GM12878 (cell line): ENCODE measurements around the gene FLT4. TPM values are rescaled to one million over a fixed set of nuclear protein-coding genes. Genes with fewer than 3 reads are reported as not detected.

Source experiments
- ATAC-seq: fragments of 200-7000 bp; cut with Tn5 transposase; 3 replicates; pipeline ENCODE4 v1.9.1; 2020; ENCODE audit warnings: mild to moderate bottlenecking, moderate library complexity
- BruUV-seq: library from RNA; stranded (reverse); fragments of 400-500 nt; replicated peaks from 2 replicates; lab custom pipeline; 2021; lab: Mats Ljungman, UMichigan
- CTCF ChIA-PET: fragments of 300-600 bp; sonication (Branson Sonifier 250); formaldehyde crosslinking; extraction: SDS; loops from one replicate; lab custom pipeline; 2021; ENCODE audit warnings: inconsistent platforms; lab: Yijun Ruan, JAX
- POLR2A ChIA-PET: fragments of 350-600 bp; formaldehyde crosslinking; extraction: SDS; loops from one replicate; lab custom pipeline; 2021; ENCODE audit warnings: inconsistent platforms; lab: Charles Lee
- RAD21 ChIA-PET: fragments of 300-600 bp; sonication (Branson Sonifier 250); formaldehyde crosslinking; loops from one replicate; lab custom pipeline; 2023; ENCODE audit warnings: antibody characterized with exemption; ENCODE audit not compliant: unreplicated experiment; lab: Charles Lee
- SMC1A ChIA-PET: fragments of 300-600 bp; sonication (Branson Sonifier 250); formaldehyde crosslinking; loops from one replicate; lab custom pipeline; 2023; ENCODE audit not compliant: unreplicated experiment, uncharacterized antibody; lab: Charles Lee
- DNase-seq: peaks from one replicate; pipeline ENCODE4 v3.0.0-alpha.2; 2011; ENCODE audit warnings: low read depth, low spot score
- FAIRE-seq: peaks from 3 replicates; lab custom pipeline; 2011; peaks lifted over from hg19 to GRCh38; lab: Jason Lieb, UNC
- H2AFZ ChIP-seq: 2 replicates; pipeline ENCODE4 v1.6.0; 2011; ENCODE audit warnings: low read depth, low read length, control low read depth; ENCODE audit not compliant: control insufficient read depth
- H3K27ac ChIP-seq: 2 replicates; pipeline ENCODE4 v1.5.1; 2011; ENCODE audit warnings: control low read depth; ENCODE audit not compliant: control insufficient read depth, insufficient read depth
- H3K27me3 ChIP-seq, 2 experiments: replicated peaks in 1 of 2; 2 replicates each; pipeline versions ENCODE4 v1.6.0 to v1.6.1; 2011; ENCODE audit warnings: low read length in 1 of 2; ENCODE audit not compliant: control insufficient read depth in 2 of 2, insufficient read depth in 2 of 2
- H3K36me3 ChIP-seq, 2 experiments: 2 replicates each; pipeline ENCODE4 v1.5.1; 2011; ENCODE audit warnings: low read length in 1 of 2; ENCODE audit not compliant: control insufficient read depth in 2 of 2, insufficient read depth in 2 of 2
- H3K4me1 ChIP-seq: 2 replicates; pipeline ENCODE4 v1.6.1; 2011; ENCODE audit warnings: mild to moderate bottlenecking, low read length, moderate library complexity, mixed read lengths; ENCODE audit not compliant: control insufficient read depth, insufficient read depth
- H3K4me2 ChIP-seq: 2 replicates; pipeline ENCODE4 v1.6.0; 2011; ENCODE audit warnings: control low read depth; ENCODE audit not compliant: control insufficient read depth, insufficient read depth
- H3K4me3 ChIP-seq: fragments of 200-600 bp; sonication (generic); 2 replicates; pipeline ENCODE4 v1.5.1; 2016
- H3K79me2 ChIP-seq: 2 replicates; pipeline ENCODE4 v1.6.0; 2011; ENCODE audit warnings: low read length; ENCODE audit not compliant: control insufficient read depth, insufficient read depth
- H3K9ac ChIP-seq: 2 replicates; pipeline ENCODE4 v1.8.0; 2011; ENCODE audit warnings: low read length, control low read depth, mixed read lengths; ENCODE audit not compliant: control insufficient read depth, insufficient read depth
- H3K9me3 ChIP-seq: replicated peaks from 3 replicates; pipeline ENCODE4 v1.5.1; 2011; ENCODE audit warnings: mild to moderate bottlenecking, low read length; ENCODE audit not compliant: control insufficient read depth, insufficient read depth
- H4K20me1 ChIP-seq: 2 replicates; pipeline ENCODE4 v1.6.0; 2011; ENCODE audit not compliant: control insufficient read depth, insufficient read depth
- CBFB ChIP-seq: IDR thresholded peaks from 2 replicates; pipeline ENCODE4 v1.6.1; 2016; ENCODE audit warnings: antibody characterized with exemption, low read depth
- HDAC6 ChIP-seq: fragments of 200-600 bp; sonication (generic); IDR thresholded peaks from one replicate; pipeline ENCODE4 v1.8.0; 2017; ENCODE audit warnings: antibody characterized with exemption; ENCODE audit not compliant: unreplicated experiment
- MYC ChIP-seq: IDR thresholded peaks from 2 replicates; pipeline ENCODE4 v1.6.1; 2011; ENCODE audit warnings: mild to moderate bottlenecking, low read length, moderate library complexity, inconsistent platforms; ENCODE audit not compliant: insufficient read depth, insufficient replicate concordance, insufficient read length, severe bottlenecking
- NFIC ChIP-seq: IDR thresholded peaks from 2 replicates; pipeline ENCODE4 v1.6.1; 2012; ENCODE audit warnings: low read depth, mild to moderate bottlenecking, inconsistent platforms, low read length, moderate library complexity
- RB1 ChIP-seq: fragments of 450-650 bp; formaldehyde crosslinking; IDR thresholded peaks from 2 replicates; pipeline ENCODE4 v1.6.1; 2017; ENCODE audit warnings: mild to moderate bottlenecking, borderline replicate concordance
- SP1 ChIP-seq: IDR thresholded peaks from one replicate; pipeline ENCODE4 v1.6.1; 2011; ENCODE audit warnings: low read depth, low read length
- STAT3 ChIP-seq: IDR thresholded peaks from 2 replicates; pipeline ENCODE4 v1.6.1; 2011; ENCODE audit warnings: low read depth, low read length, improper control_type of control experiment
- YY1 ChIP-seq: IDR thresholded peaks from 2 replicates; pipeline ENCODE4 v1.6.1; 2011; ENCODE audit warnings: low read depth, mild to moderate bottlenecking, low read length
- ZNF217 ChIP-seq: fragments of 450-650 bp; IDR thresholded peaks from 2 replicates; pipeline ENCODE4 v1.6.1; 2017; ENCODE audit warnings: antibody characterized with exemption, mild to moderate bottlenecking
- WGBS: methylation state at CpG from one replicate; pipeline ENCODE4 v1.1.6; 2016; ENCODE audit warnings: low lambda C conversion rate; ENCODE audit not compliant: insufficient replicate concordance, insufficient coverage; ENCODE audit errors: missing lambda C conversion rate; 5-methylcytosine and 5-hydroxymethylcytosine counted together
- in situ Hi-C: fragments of 300-500 bp; cut with MboI; formaldehyde crosslinking; loops from 9 replicates; pipeline ENCODE4 v1.14.3; 2018; ENCODE audit warnings: mixed read lengths
- intact Hi-C: fragments of 100-400 bp; cut with micrococcal nuclease; formaldehyde crosslinking; loops from one replicate; pipeline ENCODE4 v1.14.2; 2022; ENCODE audit not compliant: unreplicated experiment
- polyA plus RNA-seq, 11 experiments: library from polyadenylated mRNA; depleted of rRNA in 4 of 11; unstranded in 6 of 11; stranded (reverse) in 5 of 11; fragments of >200 nt; fragmentation: Nextera tagmentation in 4 of 11; fragmentation: Illumina TruSeq in 1 of 11; extraction: Ambion mirVana in 4 of 11; extraction: Trizol in 1 of 11; gene quantifications; 1 replicate in 1 of 11; 2 replicates in 10 of 11; pipeline versions ENCODE4 v1.2.1 to v1.2.3, GENCODE V29; 2011 to 2016; ENCODE audit warnings: inconsistent platforms in 2 of 11, missing spikeins in 2 of 11, low read depth in 1 of 11
- total RNA-seq, 4 experiments: library from RNA; depleted of rRNA in 3 of 4; stranded (reverse); fragments of >200 nt in 3 of 4; fragmentation: Illumina TruSeq in 1 of 4; extraction: Trizol in 1 of 4; gene quantifications; 2 replicates each; pipeline versions ENCODE4 v1.2.1 to v1.2.3, GENCODE V29; 2013 to 2021

FLT4 gene
- total and polyA plus RNA-seq, 10 of the 15 experiments (the other 5 are each of a cell fraction or from before 2014, with no cell fraction given) = 0.18 TPM; not detected in 9

DNA sequence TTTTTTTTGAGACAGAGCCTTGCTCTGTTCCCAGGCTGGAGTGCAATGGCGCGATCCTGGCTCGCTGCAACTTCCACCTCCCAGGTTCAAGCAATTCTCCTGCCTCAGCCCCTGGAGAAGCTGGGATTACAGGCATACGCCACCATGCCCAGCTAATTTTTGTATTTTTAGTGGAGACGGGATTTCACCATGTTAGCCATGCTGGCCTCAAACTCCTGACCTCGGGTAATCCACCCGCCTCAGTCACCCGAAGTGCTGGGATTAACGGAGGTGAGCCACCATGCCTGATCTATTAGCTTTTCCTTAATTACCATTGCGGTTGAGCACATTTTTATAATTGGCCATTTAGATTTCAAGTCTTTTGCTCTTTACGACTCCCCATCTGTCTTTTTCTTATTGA lies 2.9 kb upstream of the FLT4 start:
- H4K20me1 ChIP-seq = no peaks in the 10 kb centered on the region
- TF ChIP-seq CBFB (no peak), YY1 (no peak), HDAC6 (no peak), MYC (no peak), RB1 (no peak), ZNF217 (no peak), NFIC (no peak), SP1 (no peak), STAT3 (no peak)
- in situ Hi-C loops = no loop called here
- CTCF ChIA-PET = no interaction called here
- POLR2A ChIA-PET = interaction anchor here (0.6 kb wide), 1 partner anchor 345 kb away, joined by 3 read pairs; no protein-coding TSS in a partner anchor
- no peak for FAIRE-seq
- H3K27me3 ChIP-seq = peaks cover 2 to 3% of the 10 kb centered on the region in 2 experiments; a peak in 1 of 4 replicates
- no peak overlapping the region for H3K27ac ChIP-seq
- WGBS = 66% methylated on average over 8 of the region's 11 CpGs
- no peaks in the 10 kb centered on the region for H3K9me3 ChIP-seq
- no peaks in the 10 kb centered on the region for H3K36me3 ChIP-seq
- DNase-seq = no peak
- BruUV-seq = no TSS peak
- intact Hi-C loops = no loop called here
- SMC1A ChIA-PET = no interaction called here
- no peaks in the 10 kb centered on the region for H3K4me1 ChIP-seq
- H3K4me2 ChIP-seq = no peak overlapping the region
- RAD21 ChIA-PET = no interaction called here
- ATAC-seq = no peak
- H2AFZ ChIP-seq = no peak overlapping the region
- H3K4me3 ChIP-seq = no peak overlapping the region
- no peaks in the 10 kb centered on the region for H3K79me2 ChIP-seq
- no peak overlapping the region for H3K9ac ChIP-seq
